ENCODE results near the gene CTR9.
A peak's percentile ranks its signal among the peaks of the same experiment; 100 is the strongest.

The CTR9 gene

DNA sequence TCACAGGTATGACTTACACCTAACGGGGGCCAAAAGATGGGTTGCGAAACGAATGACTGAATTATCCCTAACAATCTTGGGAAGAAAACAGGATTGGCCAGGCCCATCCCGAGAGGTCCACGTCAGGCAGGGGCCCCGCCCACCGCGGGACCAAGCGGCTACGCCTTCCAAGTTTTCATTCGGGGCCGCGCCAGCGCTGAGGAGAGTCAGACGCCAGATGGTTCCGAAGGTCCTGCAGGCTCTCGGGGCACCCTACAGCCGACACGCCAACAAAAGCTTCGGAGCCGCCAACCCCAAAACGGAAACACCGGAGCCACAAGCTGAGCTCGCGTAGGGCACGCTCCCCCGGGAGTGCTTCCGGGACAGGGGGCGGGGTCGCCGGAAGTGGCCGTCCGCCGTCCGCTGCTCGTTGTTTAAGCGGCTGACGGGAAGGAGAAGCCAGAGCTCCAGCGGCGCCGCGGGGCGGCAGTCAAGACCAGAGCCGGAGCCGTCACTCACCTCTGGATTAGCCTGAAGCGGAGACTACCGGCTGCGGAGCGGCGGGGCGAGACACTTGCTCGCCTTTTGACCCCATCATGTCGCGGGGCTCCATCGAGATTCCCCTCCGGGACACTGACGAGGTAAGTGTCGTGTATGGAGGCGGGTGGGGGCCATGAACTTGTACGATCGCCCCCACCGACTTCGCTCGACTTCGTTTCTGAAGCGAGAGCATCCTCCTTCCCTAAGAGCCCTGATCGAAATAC, at the start of gene CTR9:
TSS of gene CTR9 (plus strand) at position 409 of the 743 bp plus-strand sequence. CDS start at position 576, 167 bp downstream.
- peak; percentile 92 for DNase-seq

DNA sequence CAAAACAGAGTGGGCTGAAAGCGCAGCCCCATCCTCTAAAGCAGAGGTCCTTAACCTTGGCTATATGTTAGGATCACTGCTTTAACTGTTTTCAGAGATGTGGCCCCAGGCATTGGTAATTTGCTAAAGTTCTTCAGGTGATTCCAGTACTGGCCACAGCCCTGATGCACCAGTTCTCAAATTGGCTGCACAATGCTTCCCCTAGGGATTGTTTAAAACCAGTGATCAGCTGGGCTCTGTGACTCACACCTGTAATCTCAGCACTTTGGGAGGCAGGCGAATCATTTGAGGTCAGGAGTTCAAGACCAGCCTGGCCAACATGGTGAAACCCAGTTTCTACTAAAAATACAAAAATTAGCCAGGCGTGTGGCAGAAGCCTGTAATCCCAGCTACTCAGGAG, 49.1 kb upstream of the CTR9 start:
- DNase-seq: peak; percentile 29

- no peak for DNase-seq
Measured at GRCh38 chr11:10708131-10708530, 42.9 kb upstream of the CTR9 start.

- no peak for DNase-seq
Measured at GRCh38 chr11:10709299-10710086, 41.6 kb upstream of the CTR9 start.

- no peak for DNase-seq
Measured at GRCh38 chr11:10715571-10715970, 35.5 kb upstream of the CTR9 start.

DNA sequence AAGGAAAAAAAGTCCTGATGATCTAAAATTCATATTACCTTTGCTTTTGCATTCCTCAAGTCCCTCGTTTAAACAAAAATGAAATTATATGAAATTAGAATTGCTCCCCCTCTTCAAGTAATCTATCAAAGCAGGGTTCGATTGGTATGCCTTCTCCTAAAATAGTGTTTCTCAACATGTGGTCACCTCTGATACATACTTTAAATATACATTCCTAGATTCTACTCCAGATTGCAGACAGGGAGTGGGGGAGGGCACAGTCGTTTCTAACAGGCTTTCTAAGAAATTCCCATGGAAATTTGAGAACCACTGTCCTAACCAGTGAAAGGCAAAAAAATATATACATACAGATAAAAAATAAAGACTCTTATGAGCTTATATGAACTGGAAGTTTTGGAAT, 34.9 kb upstream of the CTR9 start:
- DNase-seq: peak; percentile 63

GRCh38 chr11:10716543-10717259, 34.3 kb upstream of the CTR9 start:
- peak; percentile 12 for DNase-seq

GRCh38 chr11:10719616-10720015, 31.4 kb upstream of the CTR9 start:
- DNase-seq: no peak

DNA sequence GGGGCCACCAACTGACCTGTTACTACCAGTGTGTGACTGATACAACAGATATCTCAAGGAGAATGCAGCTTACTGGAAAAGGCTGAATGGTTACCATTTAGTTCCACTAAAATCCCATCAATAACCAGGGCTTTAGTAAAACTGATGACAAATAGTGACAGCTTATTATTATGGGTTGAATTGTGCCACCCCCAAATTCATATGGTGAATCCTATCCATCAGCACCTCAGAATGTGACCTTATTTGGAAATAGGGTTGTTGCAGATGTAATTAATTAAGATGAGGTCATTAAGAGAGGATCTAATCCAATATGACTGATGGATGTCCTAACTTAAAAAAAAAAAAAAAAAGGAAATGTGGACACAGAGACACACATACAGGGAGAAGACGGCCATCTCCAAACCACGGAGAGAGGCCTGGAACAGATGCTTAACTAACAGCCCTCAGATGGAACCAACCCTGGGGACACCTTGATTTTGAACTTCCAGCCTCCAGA, 30.1 kb upstream of the CTR9 start:
- no peak for DNase-seq

GRCh38 chr11:10722307-10722706, 28.7 kb upstream of the CTR9 start:
- DNase-seq: no peak

- DNase-seq: peak; percentile 78
Measured at GRCh38 chr11:10725114-10725906, 25.7 kb upstream of the CTR9 start.

- DNase-seq: no peak
Measured at GRCh38 chr11:10725907-10726253, 25.2 kb upstream of the CTR9 start.

DNA sequence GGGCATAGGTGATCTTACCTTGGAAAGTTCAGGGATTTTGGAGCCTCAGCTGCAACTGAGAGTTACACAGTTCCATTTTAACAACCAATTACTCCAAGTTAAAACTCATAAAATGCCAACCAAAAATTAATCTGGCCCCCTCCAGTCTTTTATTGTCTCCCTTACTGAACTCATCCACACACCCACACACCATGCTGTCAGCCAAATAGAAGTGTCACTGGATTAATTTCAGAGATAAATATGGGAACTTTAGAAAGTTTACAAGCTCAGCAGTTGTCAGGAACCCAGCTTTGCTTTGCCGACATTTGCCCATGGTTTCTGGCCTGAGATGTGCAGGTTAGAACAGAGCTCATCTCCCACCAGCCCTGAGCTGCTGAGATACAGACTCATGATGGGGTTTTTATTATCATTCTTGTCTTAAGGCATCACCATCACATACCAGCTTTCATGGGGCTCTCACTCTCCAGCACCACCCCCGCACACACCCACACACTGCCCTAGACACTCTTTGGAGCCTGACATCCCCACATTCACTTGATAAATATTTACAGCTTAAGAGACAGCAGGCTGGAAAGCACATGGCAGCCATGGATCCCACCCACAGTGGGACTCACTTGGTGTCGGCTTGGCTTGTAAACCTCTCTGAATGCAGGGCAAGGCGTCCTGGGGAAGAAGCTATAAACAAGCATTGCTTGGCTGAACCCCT, 23.7 kb upstream of the CTR9 start:
- DNase-seq: peak; percentile 77

- DNase-seq: no peak
Measured at GRCh38 chr11:10728154-10728553, 22.9 kb upstream of the CTR9 start.

DNA sequence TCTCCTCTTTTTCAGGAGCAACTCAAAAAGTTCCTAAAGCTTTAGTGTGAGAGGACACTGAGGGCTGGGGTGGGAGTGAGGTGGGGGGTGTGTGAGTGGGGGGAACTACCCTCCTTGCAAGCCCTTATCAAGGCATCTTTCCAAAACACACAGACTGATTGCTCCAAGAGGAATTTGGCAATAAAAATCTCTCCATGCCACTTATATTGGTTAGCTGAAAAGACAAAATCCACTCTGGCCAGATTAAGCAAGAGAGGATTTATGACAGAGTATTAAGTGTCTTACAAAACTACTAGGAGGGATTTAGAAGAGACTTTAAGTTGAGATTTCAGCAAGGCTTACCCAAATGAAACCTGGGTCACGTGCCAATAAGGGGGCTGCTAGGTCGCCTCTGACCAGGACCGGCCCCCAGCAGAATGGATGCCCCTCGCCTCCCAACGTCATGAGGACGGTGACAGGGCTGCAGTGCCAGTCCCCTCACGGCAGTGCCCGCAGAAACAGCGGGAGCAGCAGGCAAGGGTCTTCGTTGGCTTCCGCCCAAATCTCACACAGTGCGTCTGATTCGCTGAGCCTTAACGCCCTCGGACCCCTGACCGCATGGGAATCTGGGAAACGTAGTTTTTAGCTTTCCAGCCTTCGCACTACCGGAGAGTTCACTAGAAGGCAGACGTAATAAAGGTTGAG, 22.1 kb upstream of the CTR9 start:
- DNase-seq: peak; percentile 26

- no peak for DNase-seq
Measured at GRCh38 chr11:10730151-10730550, 20.9 kb upstream of the CTR9 start.

GRCh38 chr11:10731064-10731680, 19.9 kb upstream of the CTR9 start:
- DNase-seq: no peak

GRCh38 chr11:10735481-10736475, 15.3 kb upstream of the CTR9 start:
- DNase-seq: peak; percentile 97

DNA sequence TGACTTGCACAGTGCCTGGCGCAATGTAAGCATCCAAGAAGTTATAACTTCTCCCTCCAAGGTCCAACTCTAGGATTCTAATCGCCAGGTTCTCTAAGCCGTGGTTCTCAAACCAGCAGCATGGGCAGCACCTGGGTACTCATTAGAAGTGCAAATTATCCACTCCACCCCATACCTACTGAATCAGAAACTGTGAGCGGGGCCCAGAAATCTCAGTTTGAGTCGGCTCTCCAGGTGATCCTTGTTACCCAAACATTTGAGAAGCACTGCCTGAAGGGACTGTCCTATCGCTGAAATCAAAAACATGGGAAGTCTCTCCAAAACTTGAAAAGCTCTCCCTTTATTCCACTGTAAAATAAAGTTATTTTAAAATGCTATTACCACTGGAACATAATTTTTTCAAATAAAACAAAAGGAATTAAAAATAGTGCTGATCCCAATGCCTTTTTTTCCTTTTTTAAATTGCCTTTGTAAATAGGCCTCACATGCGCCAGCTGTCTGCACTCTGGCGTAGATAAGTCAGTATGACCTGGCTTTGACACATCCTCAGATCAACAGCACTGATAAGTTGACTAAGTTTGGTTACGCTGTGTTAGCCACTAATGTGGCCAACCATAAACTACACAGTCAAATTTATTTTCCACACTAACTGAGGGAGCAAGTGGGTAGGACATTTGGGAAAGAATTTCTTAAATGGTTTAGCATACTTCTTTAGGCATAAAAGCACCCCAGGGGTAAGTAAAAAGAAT, 8.4 kb upstream of the CTR9 start:
- peak; percentile 80 for DNase-seq
